GM13976 (cell line): ENCODE measurements around the gene TRPM1.

Experiments used
- DNase-seq: peaks from one replicate; pipeline ENCODE4 v3.0.0; 2012; ENCODE audit warnings: low spot score
- CTCF ChIP-seq: IDR thresholded peaks from 2 replicates; pipeline ENCODE4 v1.5.1; 2012; ENCODE audit warnings: borderline replicate concordance, mild to moderate bottlenecking; ENCODE audit not compliant: insufficient read depth; ENCODE audit errors: extremely low read depth, missing control alignments, control extremely low read depth
- in situ Hi-C: fragments of 300-500 bp; cut with MboI; formaldehyde crosslinking; loops from one replicate; pipeline ENCODE4 v1.12.0; 2022; ENCODE audit warnings: low sequenced_read_pairs, mixed read lengths, inconsistent platforms; ENCODE audit not compliant: unreplicated experiment

Gene TRPM1

DNA sequence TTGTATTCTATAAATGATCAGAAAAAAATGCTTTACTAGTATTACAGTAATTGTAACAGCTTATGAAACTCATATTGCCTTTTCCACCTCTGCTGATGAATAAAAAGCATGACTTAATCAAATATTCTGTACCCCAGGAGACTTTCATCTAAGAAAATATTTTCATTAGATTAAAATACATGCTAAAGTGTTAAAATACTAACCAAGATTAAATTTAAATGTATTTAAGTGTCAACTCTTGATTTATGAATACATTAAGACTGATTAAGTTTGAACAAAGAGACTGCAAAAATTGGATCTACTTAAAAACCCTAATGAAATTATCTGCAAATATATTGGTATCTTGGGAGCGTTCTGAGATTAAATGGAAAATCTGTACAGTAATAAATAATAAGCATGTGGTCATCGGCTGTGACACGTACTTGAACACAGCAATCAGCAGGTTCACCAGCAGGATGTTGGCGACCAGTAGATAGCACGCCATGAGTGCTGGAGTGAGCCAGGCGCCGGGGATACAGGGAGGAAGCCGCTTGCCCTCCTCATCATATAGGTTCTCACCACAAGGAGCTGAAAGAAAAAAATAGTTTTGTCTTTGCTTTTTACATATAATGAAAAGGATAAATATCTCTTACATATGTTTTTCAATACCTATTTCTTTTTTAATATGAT is 73.5 kb downstream of the TRPM1 start:
- in situ Hi-C loops: no loop called here
- TF ChIP-seq CTCF: no peak
- DNase-seq: no peak

DNA sequence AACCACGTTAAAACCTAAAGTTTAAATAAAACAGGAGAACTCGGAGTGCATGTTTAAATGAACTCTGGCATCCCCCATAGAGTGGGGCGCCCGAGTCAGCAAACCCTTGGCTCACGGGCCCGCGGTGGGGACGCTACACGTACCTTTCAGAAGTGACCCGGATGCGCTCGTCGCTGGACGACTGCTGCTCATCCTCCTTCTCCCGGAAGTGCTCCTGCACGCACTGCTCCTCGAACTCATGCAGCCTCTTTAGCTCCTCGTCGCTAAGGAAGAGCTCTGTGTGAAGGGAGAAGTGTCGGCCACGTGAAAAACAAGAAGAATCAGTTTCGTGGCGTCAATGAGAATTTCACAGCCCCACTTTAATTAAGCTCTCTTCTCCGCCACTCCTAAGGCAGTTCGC is 75.5 kb downstream of the TRPM1 start:
- TF ChIP-seq CTCF: no peak
- in situ Hi-C loops: no loop called here
- DNase-seq: no peak

DNA sequence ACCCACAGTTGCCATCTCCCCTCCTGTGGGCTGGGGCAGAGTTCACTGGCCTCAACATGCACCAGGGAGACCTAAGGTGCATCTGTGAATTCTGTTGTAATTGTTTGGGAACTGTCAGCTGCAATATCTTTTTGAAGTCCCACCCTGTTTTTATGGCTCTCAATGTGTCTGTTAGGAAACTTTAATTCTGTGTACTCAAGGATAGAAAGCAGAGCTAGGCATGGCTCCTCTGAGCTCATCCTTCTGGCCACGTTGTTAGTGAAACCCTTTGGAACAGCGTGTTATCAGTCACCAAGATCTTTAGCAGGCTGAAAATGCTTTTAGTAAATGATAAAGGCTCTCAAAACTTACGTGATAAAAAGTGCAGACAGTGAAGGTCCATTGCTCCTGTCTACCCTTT is 76.5 kb downstream of the TRPM1 start:
- no peak for DNase-seq
- TF ChIP-seq CTCF: no peak
- in situ Hi-C loops: no loop called here

GRCh38 chr15:31024330-31024729 is 77.2 kb downstream of the TRPM1 start:
- in situ Hi-C loops: no loop called here
- DNase-seq: no peak

DNA sequence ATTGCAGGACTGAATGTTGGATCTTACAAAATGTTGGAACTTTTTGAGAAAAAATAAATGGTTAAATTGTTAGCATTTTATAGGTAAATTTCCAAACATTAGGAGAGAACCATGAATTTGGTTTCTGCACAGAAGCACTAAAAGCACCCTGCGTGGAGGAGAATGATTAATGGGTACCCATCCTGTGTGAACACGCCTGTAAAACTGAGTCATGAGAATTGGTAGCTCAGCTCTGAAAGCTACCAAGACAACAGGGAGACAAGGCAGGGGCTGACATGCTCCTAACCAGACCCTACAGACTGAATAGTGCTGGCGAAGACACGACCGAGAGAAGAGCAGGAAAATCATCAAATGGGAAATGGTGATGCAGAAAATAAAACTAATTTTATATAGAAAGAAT is 77.7 kb downstream of the TRPM1 start:
- in situ Hi-C loops: no loop called here
- TF ChIP-seq CTCF: no peak
- DNase-seq: no peak

More at GRCh38 chr15:31024330-31024729, 77.2 kb downstream of the TRPM1 start:
- no peak for TF ChIP-seq CTCF

DNA sequence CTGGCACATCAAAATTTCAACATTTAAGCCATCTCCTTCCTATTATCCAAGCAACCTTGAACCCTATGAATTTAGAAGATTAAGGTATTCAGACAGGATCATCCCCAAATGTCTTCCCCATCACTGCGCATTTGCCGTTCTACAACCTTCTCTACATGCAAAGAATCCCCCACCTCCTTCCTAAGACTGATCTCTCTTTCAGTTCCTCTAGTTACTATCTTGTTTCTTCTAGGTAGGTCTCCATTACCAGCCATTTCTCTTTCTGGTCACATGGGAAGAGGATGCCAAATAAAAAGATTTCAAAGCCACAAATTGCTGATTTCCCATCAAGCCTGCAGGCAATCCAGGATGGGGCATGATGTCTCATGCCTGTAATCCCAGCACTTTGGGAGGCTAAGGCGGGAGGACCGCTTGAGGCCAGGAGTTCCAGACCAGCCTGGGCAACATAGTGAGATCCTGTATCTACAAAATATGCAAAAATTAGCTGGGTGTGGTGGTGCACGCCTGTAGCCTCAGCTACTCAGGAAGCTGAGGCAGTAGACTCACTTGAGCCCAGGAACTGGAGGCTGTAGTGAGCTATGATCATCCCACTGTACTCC is 80.4 kb downstream of the TRPM1 start:
- no peak for DNase-seq
- TF ChIP-seq CTCF: no peak
- in situ Hi-C loops: no loop called here
